A673 (cell line): Measurements from ENCODE around the gene ACTN4.

Source experiments
- EZH2 ChIP-seq: fragments of 200-600 bp; sonication (generic); IDR thresholded peaks from 2 replicates; pipeline ENCODE4 v1.6.1; 2017; ENCODE audit warnings: borderline replicate concordance, low read depth, mild to moderate bottlenecking, mixed read lengths, antibody characterized with exemption, low read length; ENCODE audit not compliant: poor library complexity, severe bottlenecking
- TF ChIP-seq, protein P1 (sequence below): fragments of 300-800, 200-600 bp; sonication (generic); conservative IDR thresholded peaks from 2 replicates; pipeline ENCODE4 v1.5.1; 2017; ENCODE audit warnings: low read depth, mild to moderate bottlenecking, antibody characterized with exemption, low read length, moderate library complexity, mixed read lengths

DNA sequence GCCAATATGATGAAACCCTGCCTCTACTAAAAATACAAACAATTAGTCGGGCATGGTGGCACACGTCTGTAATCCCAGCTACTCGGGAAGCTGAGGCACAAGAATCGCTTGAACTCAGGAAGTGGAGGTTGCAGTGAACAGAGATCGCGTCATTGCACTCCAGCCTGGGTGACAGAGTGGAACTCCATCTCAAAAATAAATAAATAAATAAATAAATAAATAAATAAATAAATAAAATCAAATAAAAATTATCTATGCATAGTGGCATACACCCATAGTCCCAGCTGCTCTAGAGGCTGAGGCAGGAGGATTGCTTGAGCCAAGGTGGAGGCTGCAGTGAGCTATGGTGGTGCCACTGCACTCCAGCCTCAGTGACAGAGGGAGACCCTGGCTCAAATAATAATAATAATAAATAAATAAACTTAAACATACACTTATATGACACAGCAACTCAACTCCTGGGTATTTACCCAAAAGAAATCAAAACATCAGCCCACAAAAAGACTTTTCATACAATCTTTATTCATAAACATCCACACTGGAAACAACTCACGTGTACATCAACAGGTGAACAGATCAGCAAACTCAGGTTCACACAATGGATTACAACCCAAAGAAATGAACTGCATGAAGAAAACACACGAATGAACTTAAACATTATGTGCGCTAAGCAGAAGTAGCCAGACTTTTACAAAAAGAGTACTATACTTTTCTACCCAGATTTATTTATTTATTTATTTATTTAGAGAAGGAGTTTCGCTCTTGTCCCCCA is 119.0 kb downstream of the ACTN4 start:
- TF ChIP-seq, protein P1, sequence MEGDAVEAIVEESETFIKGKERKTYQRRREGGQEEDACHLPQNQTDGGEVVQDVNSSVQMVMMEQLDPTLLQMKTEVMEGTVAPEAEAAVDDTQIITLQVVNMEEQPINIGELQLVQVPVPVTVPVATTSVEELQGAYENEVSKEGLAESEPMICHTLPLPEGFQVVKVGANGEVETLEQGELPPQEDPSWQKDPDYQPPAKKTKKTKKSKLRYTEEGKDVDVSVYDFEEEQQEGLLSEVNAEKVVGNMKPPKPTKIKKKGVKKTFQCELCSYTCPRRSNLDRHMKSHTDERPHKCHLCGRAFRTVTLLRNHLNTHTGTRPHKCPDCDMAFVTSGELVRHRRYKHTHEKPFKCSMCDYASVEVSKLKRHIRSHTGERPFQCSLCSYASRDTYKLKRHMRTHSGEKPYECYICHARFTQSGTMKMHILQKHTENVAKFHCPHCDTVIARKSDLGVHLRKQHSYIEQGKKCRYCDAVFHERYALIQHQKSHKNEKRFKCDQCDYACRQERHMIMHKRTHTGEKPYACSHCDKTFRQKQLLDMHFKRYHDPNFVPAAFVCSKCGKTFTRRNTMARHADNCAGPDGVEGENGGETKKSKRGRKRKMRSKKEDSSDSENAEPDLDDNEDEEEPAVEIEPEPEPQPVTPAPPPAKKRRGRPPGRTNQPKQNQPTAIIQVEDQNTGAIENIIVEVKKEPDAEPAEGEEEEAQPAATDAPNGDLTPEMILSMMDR, result no peak
- TF ChIP-seq EZH2, result no peak
